Nephron (organoid): ENCODE results near the gene PMM2.
"Not testable (repeated sequence)": the region's sequence is repeated elsewhere in the genome, so short reads cannot be mapped to it uniquely, and the experiment has no call there.

Source experiments
- H3K27ac Mint-ChIP-seq, 3 experiments: 2 replicates each; pipeline ENCODE4 v1.8.0; 2020; ENCODE audit warnings: mixed read lengths in 3 of 3, mild to moderate bottlenecking in 2 of 3, moderate library complexity in 1 of 3
- H3K27me3 Mint-ChIP-seq: 2 replicates; pipeline ENCODE4 v1.8.0; 2021; ENCODE audit warnings: low read depth, mild to moderate bottlenecking, moderate library complexity, mixed read lengths
- H3K36me3 Mint-ChIP-seq: 2 replicates; pipeline ENCODE4 v1.8.0; 2020; ENCODE audit warnings: low read depth, mixed read lengths
- H3K4me1 Mint-ChIP-seq: 2 replicates; pipeline ENCODE4 v1.8.0; 2020; ENCODE audit warnings: mixed read lengths
- H3K4me3 Mint-ChIP-seq, 3 experiments: 2 replicates each; pipeline ENCODE4 v1.8.0; 2020; ENCODE audit warnings: mild to moderate bottlenecking in 3 of 3, mixed read lengths in 3 of 3, moderate library complexity in 2 of 3
- H3K9me3 Mint-ChIP-seq: 2 replicates; pipeline ENCODE4 v1.8.0; 2020; ENCODE audit warnings: mixed read lengths
- CTCF ChIP-seq, 3 experiments: fragments of 200-600 bp; sonication (generic); IDR thresholded peaks; one replicate each; pipeline ENCODE4 v1.5.0; 2021; ENCODE audit warnings: antibody characterized with exemption in 3 of 3; ENCODE audit not compliant: unreplicated experiment in 3 of 3

PMM2 gene

GRCh38 chr16:8797364-8798173 lies at the start of gene PMM2, which contains the start of gene TMEM186:
TSS of gene PMM2 (plus strand) at chr16:8797839. CDS start at chr16:8797883, 44 bp downstream.
TSS of gene TMEM186 (minus strand) at chr16:8797639. CDS start at chr16:8797614, 25 bp downstream.
- Mint-ChIP-seq H3K36me3 (peaks cover 9% of the 10 kb centered on the region), H3K4me1 (peaks cover 24% of the 10 kb centered on the region), H3K27ac (peak within 1 kb of the TSS; percentile 67 to 83 (median 79)), H3K4me3 (peak within 1 kb of the TSS; percentile 90 to 97 (median 95)), H3K9me3 (no peaks in the 10 kb centered on the region), H3K27me3 (no peaks in the 10 kb centered on the region)
- TF ChIP-seq CTCF (IDR thresholded peaks at IDR 0.05; ENCODE audit: unreplicated experiment in 3 of 3) = no peak

GRCh38 chr16:8748944-8749343 lies 48.7 kb upstream of the PMM2 start:
- not testable (repeated sequence) for H3K9me3 Mint-ChIP-seq, H3K4me1 Mint-ChIP-seq, H3K27me3 Mint-ChIP-seq, H3K4me3 Mint-ChIP-seq, H3K27ac Mint-ChIP-seq
- peaks cover 35% of the 10 kb centered on the region for H3K36me3 Mint-ChIP-seq

- Mint-ChIP-seq H3K36me3 (peaks cover 42% of the 10 kb centered on the region), H3K27ac (no peak overlapping the region), H3K4me3 (no peak overlapping the region), H3K4me1 (no peaks in the 10 kb centered on the region), H3K27me3 (peaks cover 3% of the 10 kb centered on the region), H3K9me3 (no peaks in the 10 kb centered on the region)
- no peak for TF ChIP-seq CTCF (IDR thresholded peaks at IDR 0.05; ENCODE audit: unreplicated experiment in 3 of 3)
Measured at GRCh38 chr16:8751481-8752311, 45.9 kb upstream of the PMM2 start.

GRCh38 chr16:8752706-8753105 lies 44.9 kb upstream of the PMM2 start:
- no peak for TF ChIP-seq CTCF (IDR thresholded peaks at IDR 0.05; ENCODE audit: unreplicated experiment in 3 of 3)
- peaks cover 3% of the 10 kb centered on the region for H3K27me3 Mint-ChIP-seq
- peaks cover 48% of the 10 kb centered on the region for H3K36me3 Mint-ChIP-seq
- no peak overlapping the region for H3K27ac Mint-ChIP-seq
- H3K4me3 Mint-ChIP-seq = no peak overlapping the region
- H3K4me1 Mint-ChIP-seq = no peaks in the 10 kb centered on the region
- no peaks in the 10 kb centered on the region for H3K9me3 Mint-ChIP-seq

GRCh38 chr16:8753416-8754054 lies 44.1 kb upstream of the PMM2 start:
- TF ChIP-seq CTCF (IDR thresholded peaks at IDR 0.05; ENCODE audit: unreplicated experiment in 3 of 3) = no peak
- H3K4me3 Mint-ChIP-seq = no peak overlapping the region
- peaks cover 54% of the 10 kb centered on the region for H3K36me3 Mint-ChIP-seq
- no peaks in the 10 kb centered on the region for H3K4me1 Mint-ChIP-seq
- no peaks in the 10 kb centered on the region for H3K9me3 Mint-ChIP-seq
- H3K27me3 Mint-ChIP-seq = peaks cover 3% of the 10 kb centered on the region
- no peak overlapping the region for H3K27ac Mint-ChIP-seq

GRCh38 chr16:8756755-8757154 lies 40.9 kb upstream of the PMM2 start:
- Mint-ChIP-seq H3K9me3 (no peaks in the 10 kb centered on the region), H3K4me3 (no peak overlapping the region), H3K27me3 (peaks cover 3% of the 10 kb centered on the region), H3K27ac (no peak overlapping the region), H3K36me3 (peaks cover 52% of the 10 kb centered on the region), H3K4me1 (no peaks in the 10 kb centered on the region)
- TF ChIP-seq CTCF (IDR thresholded peaks at IDR 0.05; ENCODE audit: unreplicated experiment in 3 of 3) = no peak
